G401.6 (cell line): Measurements from ENCODE around the gene RXFP2.

Experiments
- FAIRE-seq: peaks from 2 replicates; lab custom pipeline; 2012; peaks lifted over from hg19 to GRCh38; lab: Jason Lieb, UNC

RXFP2 gene

GRCh38 chr13:31739226-31739625, at the start of gene RXFP2:
Gene RXFP2 (plus strand): TSS chr13:31739526. CDS start chr13:31739613, 87 bp downstream.
- FAIRE-seq, result no peak

- no peak for FAIRE-seq
These were observed 42.0 kb upstream of the RXFP2 start for GRCh38 chr13:31697290-31697689.

- FAIRE-seq, result no peak
These were observed 39.7 kb upstream of the RXFP2 start for GRCh38 chr13:31699650-31700049.

GRCh38 chr13:31703780-31704179, 35.5 kb upstream of the RXFP2 start:
- FAIRE-seq, result no peak

- FAIRE-seq, result no peak
These were observed 33.2 kb upstream of the RXFP2 start for GRCh38 chr13:31706105-31706504.

- FAIRE-seq, result no peak
These were observed 21.7 kb upstream of the RXFP2 start for GRCh38 chr13:31717583-31717982.

GRCh38 chr13:31719214-31719613, 20.1 kb upstream of the RXFP2 start:
- FAIRE-seq, result no peak

- FAIRE-seq, result no peak
These were observed 16.7 kb upstream of the RXFP2 start for GRCh38 chr13:31722673-31723072.

- FAIRE-seq, result no peak
These were observed 13.5 kb upstream of the RXFP2 start for GRCh38 chr13:31725841-31726240.

GRCh38 chr13:31731921-31732320, 7.4 kb upstream of the RXFP2 start:
- FAIRE-seq, result no peak

GRCh38 chr13:31733066-31733465, 6.3 kb upstream of the RXFP2 start:
- no peak for FAIRE-seq

GRCh38 chr13:31733647-31734046, 5.7 kb upstream of the RXFP2 start:
- FAIRE-seq, result no peak

- FAIRE-seq, result peak; percentile 71
These were observed 2.9 kb downstream of the RXFP2 start for GRCh38 chr13:31742097-31742734.

GRCh38 chr13:31747291-31747690, 8.0 kb downstream of the RXFP2 start:
- no peak for FAIRE-seq

GRCh38 chr13:31747966-31748365, 8.6 kb downstream of the RXFP2 start:
- no peak for FAIRE-seq

GRCh38 chr13:31749929-31750328, 10.6 kb downstream of the RXFP2 start:
- FAIRE-seq, result no peak

GRCh38 chr13:31755211-31755610, 15.9 kb downstream of the RXFP2 start:
- FAIRE-seq, result no peak

GRCh38 chr13:31755803-31756212, 16.5 kb downstream of the RXFP2 start:
- no peak for FAIRE-seq

- no peak for FAIRE-seq
These were observed 17.0 kb downstream of the RXFP2 start for GRCh38 chr13:31756346-31756745.

GRCh38 chr13:31761951-31762350, 22.6 kb downstream of the RXFP2 start:
- FAIRE-seq, result no peak

- no peak for FAIRE-seq
These were observed 25.2 kb downstream of the RXFP2 start for GRCh38 chr13:31764556-31764955.

- no peak for FAIRE-seq
These were observed 25.9 kb downstream of the RXFP2 start for GRCh38 chr13:31765138-31765785.

- FAIRE-seq, result no peak
These were observed 28.0 kb downstream of the RXFP2 start for GRCh38 chr13:31767175-31767900.

- FAIRE-seq, result no peak
These were observed 29.0 kb downstream of the RXFP2 start for GRCh38 chr13:31768351-31768750.
